Neural progenitor cell (in vitro differentiated cells): Measurements from ENCODE around the gene PLCB3. TPM values are rescaled to one million over a fixed set of nuclear protein-coding genes. Genes with fewer than 3 reads are reported as not detected.

Source experiments
- DNase-seq: peaks from one replicate; pipeline ENCODE4 v3.0.0-alpha.2; 2016; ENCODE audit warnings: low spot score
- H2AFZ ChIP-seq: fragments of 200-600 bp; sonication (generic); replicated peaks from 2 replicates; pipeline ENCODE4 v1.6.1; 2016; ENCODE audit warnings: antibody characterized with exemption
- H3F3A ChIP-seq: fragments of 200-600 bp; sonication (generic); 2 replicates; pipeline ENCODE4 v1.6.1; 2016; ENCODE audit warnings: antibody characterized with exemption, low read depth
- H3K27ac ChIP-seq: fragments of 200-600 bp; sonication (generic); 2 replicates; pipeline ENCODE4 v1.5.1; 2016; ENCODE audit warnings: mild to moderate bottlenecking
- H3K27me3 ChIP-seq: fragments of 200-600 bp; sonication (generic); 2 replicates; pipeline ENCODE4 v1.6.1; 2016; ENCODE audit warnings: mild to moderate bottlenecking, moderate library complexity
- H3K36me3 ChIP-seq: fragments of 200-600 bp; sonication (generic); 2 replicates; pipeline ENCODE4 v1.5.1; 2016
- H3K4me1 ChIP-seq: fragments of 200-600 bp; sonication (generic); 2 replicates; pipeline ENCODE4 v1.6.1; 2016; ENCODE audit warnings: mixed run types
- H3K4me2 ChIP-seq: fragments of 200-600 bp; sonication (generic); 2 replicates; pipeline ENCODE4 v1.6.1; 2016
- H3K4me3 ChIP-seq: fragments of 200-600 bp; sonication (generic); 2 replicates; pipeline ENCODE4 v1.5.1; 2016
- H3K79me2 ChIP-seq: fragments of 200-600 bp; sonication (generic); 2 replicates; pipeline ENCODE4 v1.6.1; 2016; ENCODE audit warnings: low read depth
- H3K9ac ChIP-seq: fragments of 200-600 bp; sonication (generic); 2 replicates; pipeline ENCODE4 v1.6.1; 2016
- H3K9me3 ChIP-seq: fragments of 200-600 bp; sonication (generic); 2 replicates; pipeline ENCODE4 v1.5.1; 2016; ENCODE audit warnings: low read depth
- H4K20me1 ChIP-seq: fragments of 200-600 bp; sonication (generic); 2 replicates; pipeline ENCODE4 v1.6.1; 2016; ENCODE audit warnings: low read depth
- H3K27ac Mint-ChIP-seq: 3 replicates; pipeline ENCODE4 v1.8.0; 2021; ENCODE audit warnings: mixed read lengths
- H3K27me3 Mint-ChIP-seq: 2 replicates; pipeline ENCODE4 v1.8.0; 2022; ENCODE audit warnings: low read depth, mild to moderate bottlenecking, inconsistent platforms, moderate library complexity, mixed read lengths; ENCODE audit not compliant: insufficient read depth
- H3K36me3 Mint-ChIP-seq: 3 replicates; pipeline ENCODE4 v1.8.0; 2021; ENCODE audit warnings: mixed read lengths
- H3K4me1 Mint-ChIP-seq: 3 replicates; pipeline ENCODE4 v1.8.0; 2021; ENCODE audit warnings: mixed read lengths
- H3K4me3 Mint-ChIP-seq: 3 replicates; pipeline ENCODE4 v1.8.0; 2021; ENCODE audit warnings: mild to moderate bottlenecking, moderate library complexity, mixed read lengths
- H3K9me3 Mint-ChIP-seq: 3 replicates; pipeline ENCODE4 v1.8.0; 2020; ENCODE audit warnings: mixed read lengths
- CTCF ChIP-seq: fragments of 200-600 bp; sonication (generic); IDR thresholded peaks from 2 replicates; pipeline ENCODE4 v1.5.1; 2017; ENCODE audit warnings: antibody characterized with exemption, mild to moderate bottlenecking
- EZH2 ChIP-seq: fragments of 200-600 bp; sonication (generic); IDR thresholded peaks from 2 replicates; pipeline ENCODE4 v1.6.1; 2017; ENCODE audit warnings: antibody characterized with exemption, mild to moderate bottlenecking, moderate library complexity
- EZH2phosphoT487 ChIP-seq: fragments of 200-600 bp; sonication (generic); IDR thresholded peaks from 2 replicates; pipeline ENCODE4 v1.6.1; 2017; ENCODE audit warnings: antibody characterized with exemption
- small RNA-seq: library from RNA; depleted of rRNA; stranded (forward); fragments of <200 nt; gene quantifications from one replicate; pipeline ENCODE3, GENCODE V24; 2015
- total RNA-seq: library from RNA; depleted of rRNA; stranded (reverse); fragments of >200 nt; gene quantifications from 2 replicates; pipeline ENCODE4 v1.2.3, GENCODE V29; 2015; ENCODE audit warnings: low replicate concordance

PLCB3 gene
- total RNA-seq, 1 donor from 2014 or later, result 15.6 TPM

GRCh38 chr11:64316672-64317324 is 65.5 kb downstream of the PLCB3 start:
- H3K4me1 ChIP-seq, result peaks cover 12% of the 10 kb centered on the region
- H3K27me3 Mint-ChIP-seq, result peaks cover 2% of the 10 kb centered on the region
- H3K27ac ChIP-seq, result peak overlapping the region; percentile 32
- no peak overlapping the region for H3K27ac Mint-ChIP-seq
- no peaks in the 10 kb centered on the region for H3K36me3 ChIP-seq
- peak overlapping the region; percentile 95 for H3K4me3 Mint-ChIP-seq
- peaks cover 12% of the 10 kb centered on the region for H4K20me1 ChIP-seq
- peaks cover 12% of the 10 kb centered on the region for H3K36me3 Mint-ChIP-seq
- H3K27me3 ChIP-seq, result no peaks in the 10 kb centered on the region
- no peaks in the 10 kb centered on the region for H3K9me3 ChIP-seq
- peak overlapping the region; percentile 78 for H2AFZ ChIP-seq
- TF ChIP-seq CTCF (no peak), EZH2 (no peak), EZH2phosphoT487 (no peak)
- H3K4me3 ChIP-seq, result peak overlapping the region; percentile 82
- peaks cover 17% of the 10 kb centered on the region for H3K4me1 Mint-ChIP-seq
- H3K9me3 Mint-ChIP-seq, result no peaks in the 10 kb centered on the region
- peaks cover 26% of the 10 kb centered on the region for H3K79me2 ChIP-seq
- H3K4me2 ChIP-seq, result peak overlapping the region; percentile 72
- H3K9ac ChIP-seq, result peak overlapping the region; percentile 65
- peaks cover 29% of the 10 kb centered on the region for H3F3A ChIP-seq
- peak; percentile 31 for DNase-seq

- Mint-ChIP-seq H3K4me3 (peak within 1 kb of the TSS; percentile 95), H3K9me3 (no peaks in the 10 kb centered on the region), H3K36me3 (peaks cover 12% of the 10 kb centered on the region), H3K27me3 (peaks cover 2% of the 10 kb centered on the region), H3K4me1 (peaks cover 17% of the 10 kb centered on the region), H3K27ac (peak within 1 kb of the TSS; percentile 97)
- peaks cover 26% of the 10 kb centered on the region for H3K79me2 ChIP-seq
- TF ChIP-seq CTCF (no peak), EZH2phosphoT487 (no peak), EZH2 (no peak)
- H3K9ac ChIP-seq, result peak within 1 kb of the TSS; percentile 65
- peak within 1 kb of the TSS; percentile 72 for H3K4me2 ChIP-seq
- peak; percentile 95 for DNase-seq
- H3K27ac ChIP-seq, result peak within 1 kb of the TSS; percentile 76
- peak within 1 kb of the TSS; percentile 78 for H2AFZ ChIP-seq
- no peaks in the 10 kb centered on the region for H3K9me3 ChIP-seq
- no peaks in the 10 kb centered on the region for H3K36me3 ChIP-seq
- peaks cover 12% of the 10 kb centered on the region for H4K20me1 ChIP-seq
- peak within 1 kb of the TSS; percentile 82 for H3K4me3 ChIP-seq
- H3K27me3 ChIP-seq, result no peaks in the 10 kb centered on the region
- H3K4me1 ChIP-seq, result peaks cover 12% of the 10 kb centered on the region
- H3F3A ChIP-seq, result peaks cover 29% of the 10 kb centered on the region
Observed at GRCh38 chr11:64317325-64317960, 66.1 kb downstream of the PLCB3 start, which contains the start of gene TRMT112. TSS of gene TRMT112 (minus strand) at chr11:64317559. CDS start at chr11:64317526, 33 bp downstream.

GRCh38 chr11:64317961-64318765 is 66.8 kb downstream of the PLCB3 start, which contains the start of gene PRDX5:
TSS of gene PRDX5 (plus strand) at chr11:64318121. CDS start at chr11:64318216, 95 bp downstream.
- H3F3A ChIP-seq, result peaks cover 29% of the 10 kb centered on the region
- H3K27me3 ChIP-seq, result no peaks in the 10 kb centered on the region
- Mint-ChIP-seq H3K27ac (peak within 1 kb of the TSS; percentile 97), H3K36me3 (peaks cover 12% of the 10 kb centered on the region), H3K27me3 (peaks cover 4% of the 10 kb centered on the region), H3K4me1 (peaks cover 17% of the 10 kb centered on the region), H3K9me3 (no peaks in the 10 kb centered on the region), H3K4me3 (peak within 1 kb of the TSS; percentile 95)
- peak within 1 kb of the TSS; percentile 82 for H3K4me3 ChIP-seq
- H3K79me2 ChIP-seq, result peaks cover 26% of the 10 kb centered on the region
- peak within 1 kb of the TSS; percentile 65 for H3K9ac ChIP-seq
- peak within 1 kb of the TSS; percentile 76 for H3K27ac ChIP-seq
- TF ChIP-seq EZH2 (no peak), CTCF (peak; percentile 42)
- no peaks in the 10 kb centered on the region for H3K9me3 ChIP-seq
- peaks cover 12% of the 10 kb centered on the region for H4K20me1 ChIP-seq
- H3K4me2 ChIP-seq, result peak within 1 kb of the TSS; percentile 72
- peaks cover 12% of the 10 kb centered on the region for H3K4me1 ChIP-seq
- H3K36me3 ChIP-seq, result no peaks in the 10 kb centered on the region
- peak; percentile 97 for DNase-seq
- H2AFZ ChIP-seq, result peak within 1 kb of the TSS; percentile 78

Small RNA genes within 50 kb of the gene (small RNA-seq; reads per million reads assigned to genes)
- gene RF00019, result not detected

Other genes starting within 250 kb of the PLCB3 start
- 0.11 and 0.12 TPM in 2 replicates for gene FLRT1, start 215.6 kb upstream of the PLCB3 start, total RNA-seq
- 11.9 and 27.8 TPM in 2 replicates for gene MACROD1, start 85.4 kb upstream of the PLCB3 start, total RNA-seq
- 252 and 254 TPM in 2 replicates for gene STIP1, start 65.4 kb upstream of the PLCB3 start, total RNA-seq
- gene FERMT3, start 44.8 kb upstream of the PLCB3 start, total RNA-seq, result 0.31 TPM in 1 of 2 replicates, not detected in the other
- gene TRPT1, start 25.3 kb upstream of the PLCB3 start, total RNA-seq, result 17.5 and 63.4 TPM in 2 replicates
- gene NUDT22, start 25.3 kb upstream of the PLCB3 start, total RNA-seq, result 23.5 and 28.8 TPM in 2 replicates
- gene DNAJC4, start 21.0 kb upstream of the PLCB3 start, total RNA-seq, result 3.9 and 18.1 TPM in 2 replicates
- 2.3 and 6.8 TPM in 2 replicates for gene VEGFB, start 16.9 kb upstream of the PLCB3 start, total RNA-seq
- gene FKBP2, start 10.4 kb upstream of the PLCB3 start, total RNA-seq, result 5.3 and 25.1 TPM in 2 replicates
- 107 and 167 TPM in 2 replicates for gene PPP1R14B, start 4.6 kb upstream of the PLCB3 start, total RNA-seq
- 19.0 and 49.6 TPM in 2 replicates for gene BAD, start 33.1 kb downstream of the PLCB3 start, total RNA-seq
- gene GPR137, start 34.3 kb downstream of the PLCB3 start, total RNA-seq, result 4.9 and 30.8 TPM in 2 replicates
- gene KCNK4, start 39.8 kb downstream of the PLCB3 start, total RNA-seq, result 0.19 TPM in 1 of 2 replicates, not detected in the other
- gene CATSPERZ, start 48.8 kb downstream of the PLCB3 start, total RNA-seq, result 0.22 TPM in 1 of 2 replicates, not detected in the other
- 5.5 and 22.0 TPM in 2 replicates for gene ESRRA, start 54.0 kb downstream of the PLCB3 start, total RNA-seq
- 257 and 284 TPM in 2 replicates for gene TRMT112, start 66.0 kb downstream of the PLCB3 start, total RNA-seq
- 111 and 182 TPM in 2 replicates for gene PRDX5, start 66.6 kb downstream of the PLCB3 start, total RNA-seq
- gene CCDC88B, start 88.7 kb downstream of the PLCB3 start, total RNA-seq, result 0.62 and 9.0 TPM in 2 replicates
- gene RPS6KA4, start 107.6 kb downstream of the PLCB3 start, total RNA-seq, result 12.7 and 16.9 TPM in 2 replicates